ENCODE data around the gene NDUFS6. TPM values are rescaled to one million over a fixed set of nuclear protein-coding genes. Genes with fewer than 3 reads are reported as not detected.

NDUFS6 gene
- total RNA-seq, 1 donor from 2014 or later, result 26.8 TPM

DNA sequence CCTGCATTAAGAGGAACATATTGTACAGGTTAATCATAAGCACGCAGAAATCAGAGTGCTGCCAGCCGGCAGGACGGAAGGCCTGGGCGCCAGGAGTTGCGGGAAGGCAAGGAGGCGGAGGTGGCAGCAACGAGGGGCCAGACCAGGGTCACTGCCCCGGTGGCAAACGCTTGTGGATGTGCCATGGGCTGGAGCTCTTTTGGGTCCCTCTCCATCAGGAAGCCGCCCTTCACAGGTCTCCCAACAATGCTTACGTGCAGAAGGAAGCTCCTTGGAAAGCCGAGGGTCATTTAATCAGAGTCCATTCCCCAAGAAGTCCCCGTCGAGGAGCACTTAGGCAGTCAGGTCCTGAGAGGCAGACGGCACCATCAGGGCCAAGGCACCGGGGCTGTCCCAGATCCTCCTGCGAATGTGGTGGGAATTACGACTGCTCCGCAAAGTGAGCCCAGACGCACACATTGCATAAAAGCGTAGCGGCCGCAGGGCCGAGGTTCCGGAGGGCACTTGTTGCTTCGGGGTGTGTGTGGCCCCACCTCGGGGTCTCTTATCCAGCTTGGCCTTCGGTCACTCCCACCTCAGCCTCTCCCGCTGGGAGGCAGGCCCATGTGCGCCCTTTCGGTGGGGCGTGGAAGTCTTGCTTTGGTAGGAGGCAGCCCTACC, 22.1 kb upstream of the NDUFS6 start:
- DNase-seq (ENCODE audit: extremely low spot score in 2 of 2), result no peak
- Histone ChIP-seq H3K4me1 (no peaks in the 10 kb centered on the region), H3K9me3 (no peaks in the 10 kb centered on the region), H3K4me3 (no peak overlapping the region), H3K27me3 (no peaks in the 10 kb centered on the region), H3K27ac (no peak overlapping the region), H3K36me3 (no peaks in the 10 kb centered on the region)
- intact Hi-C loops (cut with DNase I), result no loop called here
- TF ChIP-seq POLR2AphosphoS5 (IDR thresholded peaks at IDR 0.05; ENCODE audit: insufficient read depth in 1 of 2, low read depth in 1 of 2) (no peak), POLR2A (IDR thresholded peaks at IDR 0.05) (no peak)
- TF ChIP-seq, protein P1, sequence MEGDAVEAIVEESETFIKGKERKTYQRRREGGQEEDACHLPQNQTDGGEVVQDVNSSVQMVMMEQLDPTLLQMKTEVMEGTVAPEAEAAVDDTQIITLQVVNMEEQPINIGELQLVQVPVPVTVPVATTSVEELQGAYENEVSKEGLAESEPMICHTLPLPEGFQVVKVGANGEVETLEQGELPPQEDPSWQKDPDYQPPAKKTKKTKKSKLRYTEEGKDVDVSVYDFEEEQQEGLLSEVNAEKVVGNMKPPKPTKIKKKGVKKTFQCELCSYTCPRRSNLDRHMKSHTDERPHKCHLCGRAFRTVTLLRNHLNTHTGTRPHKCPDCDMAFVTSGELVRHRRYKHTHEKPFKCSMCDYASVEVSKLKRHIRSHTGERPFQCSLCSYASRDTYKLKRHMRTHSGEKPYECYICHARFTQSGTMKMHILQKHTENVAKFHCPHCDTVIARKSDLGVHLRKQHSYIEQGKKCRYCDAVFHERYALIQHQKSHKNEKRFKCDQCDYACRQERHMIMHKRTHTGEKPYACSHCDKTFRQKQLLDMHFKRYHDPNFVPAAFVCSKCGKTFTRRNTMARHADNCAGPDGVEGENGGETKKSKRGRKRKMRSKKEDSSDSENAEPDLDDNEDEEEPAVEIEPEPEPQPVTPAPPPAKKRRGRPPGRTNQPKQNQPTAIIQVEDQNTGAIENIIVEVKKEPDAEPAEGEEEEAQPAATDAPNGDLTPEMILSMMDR (IDR thresholded peaks at IDR 0.05), result no peak

DNA sequence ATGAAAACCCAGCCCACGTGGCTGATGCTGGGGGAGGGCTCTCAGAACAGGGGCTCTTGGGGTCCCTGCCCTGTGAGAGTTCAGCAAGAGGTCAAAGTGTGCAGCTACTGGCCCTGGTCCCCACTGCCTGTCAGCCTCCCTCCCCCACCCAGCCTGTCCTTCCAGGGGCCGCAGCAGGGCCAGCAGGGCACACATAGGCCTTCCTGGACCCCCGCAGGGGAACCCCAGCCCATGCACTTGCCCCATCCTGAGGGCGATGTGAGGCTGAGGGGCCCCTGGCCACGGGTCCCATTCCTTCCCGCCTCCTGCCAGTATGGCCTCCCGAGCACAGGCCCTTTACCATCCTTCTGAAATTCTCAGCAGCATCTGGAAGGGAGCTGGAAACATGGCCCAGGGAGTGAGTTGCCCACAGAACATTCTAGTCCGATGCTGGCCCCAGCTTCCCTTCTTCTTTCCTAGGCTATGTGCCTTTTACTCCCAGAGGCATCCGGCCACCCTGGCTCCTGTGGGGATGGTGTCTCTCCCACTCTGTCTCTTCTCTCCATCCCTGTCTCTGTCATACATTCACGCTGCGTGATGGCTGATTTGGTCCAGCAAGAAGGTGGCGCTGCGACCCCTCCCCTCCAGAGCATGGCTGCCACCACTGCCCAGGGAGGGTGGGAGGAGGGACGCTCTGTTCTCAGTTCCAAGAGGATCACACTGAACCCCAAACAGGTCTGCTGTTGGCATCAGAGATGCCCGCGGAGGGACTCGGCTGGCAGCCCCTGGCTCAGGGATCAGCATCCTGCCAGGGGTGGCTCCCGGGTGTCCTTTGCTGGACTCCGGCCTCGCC, 21.2 kb upstream of the NDUFS6 start:
- Histone ChIP-seq H3K4me1 (no peaks in the 10 kb centered on the region), H3K36me3 (no peaks in the 10 kb centered on the region), H3K4me3 (no peak overlapping the region), H3K27ac (no peak overlapping the region), H3K9me3 (no peaks in the 10 kb centered on the region), H3K27me3 (no peaks in the 10 kb centered on the region)
- no peak for DNase-seq (ENCODE audit: extremely low spot score in 2 of 2)
- no peak for TF ChIP-seq POLR2AphosphoS5 (IDR thresholded peaks at IDR 0.05; ENCODE audit: insufficient read depth in 1 of 2, low read depth in 1 of 2)
- TF ChIP-seq, protein P1 (IDR thresholded peaks at IDR 0.05), result no peak
- TF ChIP-seq POLR2A (IDR thresholded peaks at IDR 0.05), result no peak
- intact Hi-C loops (cut with DNase I), result no loop called here

DNA sequence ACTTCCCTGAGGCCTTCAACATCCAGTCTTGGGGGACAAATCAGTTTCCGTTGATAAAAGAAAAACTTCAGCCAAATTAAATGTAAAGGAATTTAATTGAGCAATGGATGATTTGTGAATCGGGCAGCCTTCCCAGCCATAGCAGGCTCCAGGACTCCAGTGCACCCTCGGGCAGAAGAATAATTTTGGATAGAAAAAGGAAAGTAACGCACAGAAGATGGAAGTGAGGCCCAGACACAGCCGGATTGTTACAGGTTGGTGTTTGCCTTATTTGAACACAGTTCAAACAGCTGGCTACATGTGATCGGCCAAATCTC, 20.6 kb upstream of the NDUFS6 start:
- H3K27ac ChIP-seq, result no peak overlapping the region
- intact Hi-C loops (cut with DNase I), result no loop called here

DNA sequence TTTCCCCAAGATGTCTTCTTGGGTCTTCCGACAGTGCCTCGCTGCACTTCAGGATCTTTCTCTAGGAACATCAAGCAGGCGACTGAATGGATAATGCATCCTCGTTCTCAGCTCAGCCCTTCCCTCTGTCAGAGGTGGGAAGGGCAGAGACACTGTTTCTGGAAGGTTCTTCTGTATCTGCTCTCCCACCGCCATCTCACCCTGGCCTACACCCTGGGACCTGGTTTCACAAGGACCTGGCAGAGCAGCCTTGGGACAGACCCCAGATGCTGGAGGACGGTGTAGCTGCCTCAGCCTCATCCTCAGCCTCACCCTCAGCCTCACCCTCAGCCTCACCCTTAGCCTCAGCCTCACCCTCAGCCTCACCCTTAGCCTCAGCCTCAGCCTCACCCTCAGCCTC, 20.1 kb upstream of the NDUFS6 start:
- DNase-seq (ENCODE audit: extremely low spot score in 2 of 2), result no peak
- no peaks in the 10 kb centered on the region for H3K36me3 ChIP-seq

More for the DNA sequence above, 20.6 kb upstream of the NDUFS6 start:
- TF ChIP-seq, protein P1 (IDR thresholded peaks at IDR 0.05), result no peak
- no peak for TF ChIP-seq POLR2A (IDR thresholded peaks at IDR 0.05)
- no peak for TF ChIP-seq POLR2AphosphoS5 (IDR thresholded peaks at IDR 0.05; ENCODE audit: insufficient read depth in 1 of 2, low read depth in 1 of 2)
- no peak for DNase-seq (ENCODE audit: extremely low spot score in 2 of 2)
- Histone ChIP-seq H3K27me3 (no peaks in the 10 kb centered on the region), H3K36me3 (no peaks in the 10 kb centered on the region), H3K4me3 (no peak overlapping the region), H3K9me3 (no peaks in the 10 kb centered on the region), H3K4me1 (no peaks in the 10 kb centered on the region)

More for the DNA sequence above, 20.1 kb upstream of the NDUFS6 start:
- no peaks in the 10 kb centered on the region for H3K4me1 ChIP-seq
- no peak overlapping the region for H3K27ac ChIP-seq
- no peaks in the 10 kb centered on the region for H3K9me3 ChIP-seq
- H3K27me3 ChIP-seq, result no peaks in the 10 kb centered on the region
- intact Hi-C loops (cut with DNase I), result no loop called here
- no peak overlapping the region for H3K4me3 ChIP-seq
- TF ChIP-seq POLR2AphosphoS5 (IDR thresholded peaks at IDR 0.05; ENCODE audit: insufficient read depth in 1 of 2, low read depth in 1 of 2) (no peak), POLR2A (IDR thresholded peaks at IDR 0.05) (no peak)
- TF ChIP-seq, protein P1 (IDR thresholded peaks at IDR 0.05), result no peak

Measured in vagina (tissue), 2 donors.